Measurements from ENCODE around the gene ADD3. TPM values are rescaled to one million over a fixed set of nuclear protein-coding genes. Genes with fewer than 3 reads are reported as not detected.

The ADD3 gene
- polyA plus RNA-seq, 1 donor (not counting 4 experiments of a cell fraction or from before 2014, with no cell fraction given) = 61.7 TPM

DNA sequence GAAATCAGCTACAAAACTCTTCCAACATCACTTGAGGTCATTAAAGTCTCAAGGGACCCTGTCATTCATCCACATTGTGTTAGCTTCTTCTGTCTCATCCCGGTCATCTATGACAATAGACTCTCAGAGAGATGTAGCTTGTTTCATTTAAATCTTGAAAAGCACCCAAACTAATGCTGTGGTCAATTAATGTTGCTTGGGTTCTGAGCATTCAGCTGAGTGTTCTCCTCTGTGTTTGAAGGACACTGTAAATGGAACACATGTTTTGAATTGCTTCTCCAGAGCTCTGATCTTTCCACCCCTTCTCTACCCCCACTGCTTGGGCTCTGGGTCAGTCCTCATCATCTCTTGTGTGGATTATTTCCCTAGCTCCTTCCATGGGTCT lies 19.6 kb upstream of the ADD3 start:
- no peak for TF ChIP-seq EZH2 (IDR thresholded peaks at IDR 0.05; ENCODE audit: low read length)
- TF ChIP-seq, protein P1, sequence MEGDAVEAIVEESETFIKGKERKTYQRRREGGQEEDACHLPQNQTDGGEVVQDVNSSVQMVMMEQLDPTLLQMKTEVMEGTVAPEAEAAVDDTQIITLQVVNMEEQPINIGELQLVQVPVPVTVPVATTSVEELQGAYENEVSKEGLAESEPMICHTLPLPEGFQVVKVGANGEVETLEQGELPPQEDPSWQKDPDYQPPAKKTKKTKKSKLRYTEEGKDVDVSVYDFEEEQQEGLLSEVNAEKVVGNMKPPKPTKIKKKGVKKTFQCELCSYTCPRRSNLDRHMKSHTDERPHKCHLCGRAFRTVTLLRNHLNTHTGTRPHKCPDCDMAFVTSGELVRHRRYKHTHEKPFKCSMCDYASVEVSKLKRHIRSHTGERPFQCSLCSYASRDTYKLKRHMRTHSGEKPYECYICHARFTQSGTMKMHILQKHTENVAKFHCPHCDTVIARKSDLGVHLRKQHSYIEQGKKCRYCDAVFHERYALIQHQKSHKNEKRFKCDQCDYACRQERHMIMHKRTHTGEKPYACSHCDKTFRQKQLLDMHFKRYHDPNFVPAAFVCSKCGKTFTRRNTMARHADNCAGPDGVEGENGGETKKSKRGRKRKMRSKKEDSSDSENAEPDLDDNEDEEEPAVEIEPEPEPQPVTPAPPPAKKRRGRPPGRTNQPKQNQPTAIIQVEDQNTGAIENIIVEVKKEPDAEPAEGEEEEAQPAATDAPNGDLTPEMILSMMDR (optimal IDR thresholded peaks at IDR 0.05 in 1 of 3, IDR thresholded peaks at IDR 0.05 in 1 of 3, conservative IDR thresholded peaks at IDR 0.05 in 1 of 3; ENCODE audit: extremely low read depth in 1 of 3, insufficient read depth in 2 of 3, low read length in 3 of 3) = no peak
- no peak overlapping the region for H3K4me3 ChIP-seq (ENCODE audit: control insufficient read depth in 2 of 3, extremely low read depth in 1 of 3, insufficient read depth in 2 of 3, low read depth in 1 of 3, low read length in 3 of 3)
- H3K27me3 ChIP-seq (ENCODE audit: control insufficient read depth, extremely low read depth, insufficient read depth, low read length) = no peaks in the 10 kb centered on the region
- no peak overlapping the region for H3K9ac ChIP-seq (ENCODE audit: control insufficient read depth, extremely low read depth, insufficient read depth, low read length)
- dilution Hi-C loops (cut with MboI; ENCODE audit: extremely low pct_ligation_motif_present, low sequenced_read_pairs) = no loop called here
- no peaks in the 10 kb centered on the region for H3K4me1 ChIP-seq (ENCODE audit: control insufficient read depth, extremely low read depth, insufficient read depth, low read length)
- no peaks in the 10 kb centered on the region for H4K20me1 ChIP-seq (ENCODE audit: control insufficient read depth, extremely low read depth, insufficient read depth, low read length)
- no peaks in the 10 kb centered on the region for H3K79me2 ChIP-seq (ENCODE audit: control insufficient read depth, insufficient read depth, low read length)
- no peak overlapping the region for H3K4me2 ChIP-seq (ENCODE audit: control insufficient read depth, extremely low read depth, insufficient read depth, low read depth, low read length)
- H2AFZ ChIP-seq (ENCODE audit: control insufficient read depth, low read length) = no peak overlapping the region
- H3K36me3 ChIP-seq (ENCODE audit: control insufficient read depth in 2 of 2, extremely low read depth in 1 of 2, insufficient read depth in 2 of 2, low read length in 2 of 2) = no peaks in the 10 kb centered on the region
- no peaks in the 10 kb centered on the region for H3K9me1 ChIP-seq (ENCODE audit: control insufficient read depth, extremely low read depth, insufficient read depth, low read length)
- no peak for FAIRE-seq
- no peak for DNase-seq (ENCODE audit: low read depth, low spot score)
- H3K27ac ChIP-seq (ENCODE audit: control insufficient read depth, insufficient read depth, low read length) = no peak overlapping the region
- H3K9me3 ChIP-seq (ENCODE audit: control insufficient read depth, low read depth, low read length) = peaks cover 3% of the 10 kb centered on the region

DNA sequence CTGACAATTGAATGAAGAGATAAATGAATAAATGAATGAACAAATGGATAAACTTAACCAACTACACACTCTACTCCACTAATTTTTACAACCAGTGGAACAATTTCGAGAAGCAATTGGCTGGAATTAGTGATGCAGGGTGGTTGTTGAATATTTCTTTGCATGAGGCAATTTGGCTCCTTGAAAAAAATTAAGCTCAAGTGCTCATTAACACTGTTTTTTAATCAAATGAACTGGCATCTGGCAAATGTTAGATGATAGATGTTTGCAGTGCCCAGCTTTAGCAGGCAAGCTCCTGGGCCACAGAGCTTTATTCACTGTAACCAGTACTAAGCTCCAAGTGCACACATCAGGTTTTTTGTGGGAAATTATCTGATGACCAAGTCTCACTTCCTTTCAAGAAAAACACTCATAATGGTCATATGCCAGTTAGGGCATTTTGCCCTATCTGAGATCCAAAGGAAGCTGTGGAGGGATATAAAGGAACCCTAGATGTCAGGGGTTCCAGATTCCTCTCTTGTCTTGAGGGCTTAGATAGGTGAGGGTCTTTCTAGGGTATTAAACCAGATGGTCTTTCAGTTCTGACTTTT lies 16.4 kb upstream of the ADD3 start:
- Histone ChIP-seq H4K20me1 (ENCODE audit: control insufficient read depth, extremely low read depth, insufficient read depth, low read length) (no peaks in the 10 kb centered on the region), H3K4me2 (ENCODE audit: control insufficient read depth, extremely low read depth, insufficient read depth, low read depth, low read length) (no peak overlapping the region), H3K36me3 (ENCODE audit: control insufficient read depth in 2 of 2, extremely low read depth in 1 of 2, insufficient read depth in 2 of 2, low read length in 2 of 2) (no peaks in the 10 kb centered on the region), H3K27ac (ENCODE audit: control insufficient read depth, insufficient read depth, low read length) (no peak overlapping the region), H3K27me3 (ENCODE audit: control insufficient read depth, extremely low read depth, insufficient read depth, low read length) (no peaks in the 10 kb centered on the region), H3K4me3 (ENCODE audit: control insufficient read depth in 2 of 3, extremely low read depth in 1 of 3, insufficient read depth in 2 of 3, low read depth in 1 of 3, low read length in 3 of 3) (no peak overlapping the region), H3K9me1 (ENCODE audit: control insufficient read depth, extremely low read depth, insufficient read depth, low read length) (no peaks in the 10 kb centered on the region), H2AFZ (ENCODE audit: control insufficient read depth, low read length) (no peak overlapping the region), H3K9ac (ENCODE audit: control insufficient read depth, extremely low read depth, insufficient read depth, low read length) (no peak overlapping the region), H3K9me3 (ENCODE audit: control insufficient read depth, low read depth, low read length) (peaks cover 3% of the 10 kb centered on the region), H3K4me1 (ENCODE audit: control insufficient read depth, extremely low read depth, insufficient read depth, low read length) (peaks cover 3% of the 10 kb centered on the region), H3K79me2 (ENCODE audit: control insufficient read depth, insufficient read depth, low read length) (no peaks in the 10 kb centered on the region)
- dilution Hi-C loops (cut with MboI; ENCODE audit: extremely low pct_ligation_motif_present, low sequenced_read_pairs) = no loop called here
- TF ChIP-seq EZH2 (IDR thresholded peaks at IDR 0.05; ENCODE audit: low read length) = no peak
- TF ChIP-seq, protein P1 (optimal IDR thresholded peaks at IDR 0.05 in 1 of 3, IDR thresholded peaks at IDR 0.05 in 1 of 3, conservative IDR thresholded peaks at IDR 0.05 in 1 of 3; ENCODE audit: extremely low read depth in 1 of 3, insufficient read depth in 2 of 3, low read length in 3 of 3) = no peak
- FAIRE-seq (no peak), DNase-seq (ENCODE audit: low read depth, low spot score) (no peak)

Data from keratinocyte (primary cell).